Uterus (tissue), 2 donors: Measurements from ENCODE around the gene TBCD.

Source experiments
- POLR2A ChIP-seq, 2 donors: fragments of 450-650 bp; IDR thresholded peaks; one replicate each; pipeline ENCODE4 v1.6.1; 2016; ENCODE audit warnings: antibody characterized with exemption in 2 of 2, mild to moderate bottlenecking in 1 of 2, moderate library complexity in 1 of 2
- TF ChIP-seq, protein P1 (sequence below), 4 experiments: fragments of 200-600 bp in 2 of 4; fragments of 450-650 bp in 2 of 4; sonication (generic) in 2 of 4; IDR thresholded peaks; one replicate each; pipeline ENCODE4 v1.5.1; 2016 to 2019; ENCODE audit warnings: antibody characterized with exemption in 4 of 4, mild to moderate bottlenecking in 2 of 4, moderate library complexity in 1 of 4

DNA sequence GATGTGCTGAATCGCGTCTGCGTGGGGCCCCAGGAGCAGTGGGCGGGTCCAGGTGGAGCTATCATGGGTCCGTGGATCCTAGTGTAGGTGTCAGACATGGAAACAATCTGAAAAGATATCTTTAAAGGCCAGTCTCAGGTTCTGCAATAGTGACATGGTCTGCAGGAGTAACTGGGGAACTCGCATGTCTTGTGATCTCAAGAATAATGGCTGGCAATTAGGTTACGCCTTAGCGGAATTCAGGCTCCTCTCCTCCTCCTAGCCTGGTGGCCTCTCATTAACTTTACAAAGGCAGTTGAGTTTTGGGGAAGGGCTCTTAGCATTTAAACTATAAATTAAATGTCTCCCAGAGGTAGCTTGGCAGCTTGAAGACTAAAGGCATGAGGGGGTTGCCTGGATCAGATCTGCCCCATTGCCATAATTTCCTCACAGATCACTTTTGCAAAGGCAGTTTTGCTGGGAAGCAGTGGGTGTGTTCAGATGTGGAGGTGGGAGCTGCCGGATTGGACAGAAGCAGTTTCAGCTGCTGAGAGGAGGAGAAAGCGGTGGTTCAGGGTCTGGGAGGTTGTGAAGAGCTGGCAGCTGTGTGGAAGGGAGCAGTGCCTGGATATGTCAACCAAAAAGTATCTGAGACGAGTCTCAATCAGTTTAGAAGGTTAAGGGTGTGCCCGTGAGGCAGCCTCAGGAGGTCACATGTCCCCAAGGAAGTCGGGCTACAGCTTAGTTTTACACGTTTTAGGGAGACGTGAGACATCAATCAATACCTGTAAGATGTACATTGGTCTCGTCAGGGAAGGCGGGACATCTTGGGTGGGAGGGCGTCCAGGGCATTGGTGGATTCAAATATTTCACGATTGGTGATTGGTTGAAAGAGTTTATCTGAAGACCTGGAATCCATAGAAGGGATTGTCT is 2.7 kb downstream of the TBCD start:
- no peak for TF ChIP-seq POLR2A (IDR thresholded peaks at IDR 0.05)
- TF ChIP-seq, protein P1, sequence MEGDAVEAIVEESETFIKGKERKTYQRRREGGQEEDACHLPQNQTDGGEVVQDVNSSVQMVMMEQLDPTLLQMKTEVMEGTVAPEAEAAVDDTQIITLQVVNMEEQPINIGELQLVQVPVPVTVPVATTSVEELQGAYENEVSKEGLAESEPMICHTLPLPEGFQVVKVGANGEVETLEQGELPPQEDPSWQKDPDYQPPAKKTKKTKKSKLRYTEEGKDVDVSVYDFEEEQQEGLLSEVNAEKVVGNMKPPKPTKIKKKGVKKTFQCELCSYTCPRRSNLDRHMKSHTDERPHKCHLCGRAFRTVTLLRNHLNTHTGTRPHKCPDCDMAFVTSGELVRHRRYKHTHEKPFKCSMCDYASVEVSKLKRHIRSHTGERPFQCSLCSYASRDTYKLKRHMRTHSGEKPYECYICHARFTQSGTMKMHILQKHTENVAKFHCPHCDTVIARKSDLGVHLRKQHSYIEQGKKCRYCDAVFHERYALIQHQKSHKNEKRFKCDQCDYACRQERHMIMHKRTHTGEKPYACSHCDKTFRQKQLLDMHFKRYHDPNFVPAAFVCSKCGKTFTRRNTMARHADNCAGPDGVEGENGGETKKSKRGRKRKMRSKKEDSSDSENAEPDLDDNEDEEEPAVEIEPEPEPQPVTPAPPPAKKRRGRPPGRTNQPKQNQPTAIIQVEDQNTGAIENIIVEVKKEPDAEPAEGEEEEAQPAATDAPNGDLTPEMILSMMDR (IDR thresholded peaks at IDR 0.05): no peak
